OCI-LY3 (cell line): ENCODE measurements around the gene FAM13C.

Experiments used
- H2AFZ ChIP-seq: fragments of 200-600, 300-600 bp; shearing (Covaris generic); 2 replicates; pipeline ENCODE4 v1.6.0; 2014; ENCODE audit warnings: antibody characterized with exemption, low read depth, low read length
- H3K27ac ChIP-seq: fragments of 200-600, 300-600 bp; sonication (generic); 2 replicates; pipeline ENCODE4 v1.5.1; 2014; ENCODE audit warnings: mild to moderate bottlenecking, low read length, moderate library complexity, mixed read lengths
- H3K27me3 ChIP-seq: fragments of 200-600, 300-600 bp; sonication (generic); 2 replicates; pipeline ENCODE4 v1.6.1; 2014; ENCODE audit warnings: low read depth, low read length, mixed read lengths
- H3K36me3 ChIP-seq: fragments of 200-600, 300-600 bp; sonication (generic); replicated peaks from 2 replicates; pipeline ENCODE3; 2014; ENCODE audit warnings: low read depth, low read length, mixed read lengths
- H3K4me1 ChIP-seq: fragments of 300-600, 200-600 bp; sonication (generic); 2 replicates; pipeline ENCODE4 v1.6.1; 2014; ENCODE audit warnings: low read length, mixed read lengths
- H3K4me2 ChIP-seq: fragments of 200-600, 300-600 bp; sonication (generic); 2 replicates; pipeline ENCODE4 v1.6.1; 2014; ENCODE audit warnings: low read length, mixed read lengths
- H3K4me3 ChIP-seq: fragments of 300-600, 200-600 bp; sonication (generic); 2 replicates; pipeline ENCODE4 v1.5.1; 2014; ENCODE audit warnings: antibody characterized with exemption, mild to moderate bottlenecking, low read length, moderate library complexity
- H3K79me2 ChIP-seq: fragments of 300-600, 200-600 bp; shearing (Covaris generic); 2 replicates; pipeline ENCODE4 v1.6.1; 2014; ENCODE audit warnings: mild to moderate bottlenecking, low read length, mixed read lengths
- H3K9ac ChIP-seq: fragments of 300-600, 200-600 bp; shearing (Covaris generic); 2 replicates; pipeline ENCODE4 v1.6.0; 2014; ENCODE audit warnings: mild to moderate bottlenecking, low read length, moderate library complexity
- H3K9me3 ChIP-seq: fragments of 200-600, 300-600 bp; shearing (Covaris generic); 2 replicates; pipeline ENCODE4 v1.6.1; 2014; ENCODE audit warnings: low read length, mixed read lengths; ENCODE audit not compliant: insufficient read depth
- H4K20me1 ChIP-seq: fragments of 200-600, 300-600 bp; sonication (generic); 2 replicates; pipeline ENCODE4 v1.6.1; 2016; ENCODE audit warnings: low read length, mixed read lengths; ENCODE audit not compliant: insufficient read depth
- EZH2phosphoT487 ChIP-seq: fragments of 200-600 bp; shearing (Covaris generic); IDR thresholded peaks from 2 replicates; pipeline ENCODE4 v1.6.1; 2018; ENCODE audit warnings: antibody characterized with exemption, mixed run types, low read depth
- TF ChIP-seq, protein P1 (sequence below): fragments of 200-600, 300-600 bp; sonication (generic); IDR thresholded peaks from 2 replicates; pipeline ENCODE4 v1.5.1; 2014; ENCODE audit warnings: antibody characterized with exemption, low read length, low read depth

The FAM13C gene

GRCh38 chr10:59237775-59238174 is 124.6 kb downstream of the FAM13C start:
- H2AFZ ChIP-seq = no peak overlapping the region
- H3K4me3 ChIP-seq = no peak overlapping the region
- no peaks in the 10 kb centered on the region for H3K36me3 ChIP-seq
- H3K9ac ChIP-seq = no peak overlapping the region
- H3K4me2 ChIP-seq = no peak overlapping the region
- no peak for TF ChIP-seq EZH2phosphoT487
- TF ChIP-seq, protein P1, sequence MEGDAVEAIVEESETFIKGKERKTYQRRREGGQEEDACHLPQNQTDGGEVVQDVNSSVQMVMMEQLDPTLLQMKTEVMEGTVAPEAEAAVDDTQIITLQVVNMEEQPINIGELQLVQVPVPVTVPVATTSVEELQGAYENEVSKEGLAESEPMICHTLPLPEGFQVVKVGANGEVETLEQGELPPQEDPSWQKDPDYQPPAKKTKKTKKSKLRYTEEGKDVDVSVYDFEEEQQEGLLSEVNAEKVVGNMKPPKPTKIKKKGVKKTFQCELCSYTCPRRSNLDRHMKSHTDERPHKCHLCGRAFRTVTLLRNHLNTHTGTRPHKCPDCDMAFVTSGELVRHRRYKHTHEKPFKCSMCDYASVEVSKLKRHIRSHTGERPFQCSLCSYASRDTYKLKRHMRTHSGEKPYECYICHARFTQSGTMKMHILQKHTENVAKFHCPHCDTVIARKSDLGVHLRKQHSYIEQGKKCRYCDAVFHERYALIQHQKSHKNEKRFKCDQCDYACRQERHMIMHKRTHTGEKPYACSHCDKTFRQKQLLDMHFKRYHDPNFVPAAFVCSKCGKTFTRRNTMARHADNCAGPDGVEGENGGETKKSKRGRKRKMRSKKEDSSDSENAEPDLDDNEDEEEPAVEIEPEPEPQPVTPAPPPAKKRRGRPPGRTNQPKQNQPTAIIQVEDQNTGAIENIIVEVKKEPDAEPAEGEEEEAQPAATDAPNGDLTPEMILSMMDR = no peak
- no peaks in the 10 kb centered on the region for H3K9me3 ChIP-seq
- no peaks in the 10 kb centered on the region for H3K79me2 ChIP-seq
- H3K27ac ChIP-seq = no peak overlapping the region
- no peaks in the 10 kb centered on the region for H4K20me1 ChIP-seq
- no peaks in the 10 kb centered on the region for H3K27me3 ChIP-seq
- no peaks in the 10 kb centered on the region for H3K4me1 ChIP-seq

DNA sequence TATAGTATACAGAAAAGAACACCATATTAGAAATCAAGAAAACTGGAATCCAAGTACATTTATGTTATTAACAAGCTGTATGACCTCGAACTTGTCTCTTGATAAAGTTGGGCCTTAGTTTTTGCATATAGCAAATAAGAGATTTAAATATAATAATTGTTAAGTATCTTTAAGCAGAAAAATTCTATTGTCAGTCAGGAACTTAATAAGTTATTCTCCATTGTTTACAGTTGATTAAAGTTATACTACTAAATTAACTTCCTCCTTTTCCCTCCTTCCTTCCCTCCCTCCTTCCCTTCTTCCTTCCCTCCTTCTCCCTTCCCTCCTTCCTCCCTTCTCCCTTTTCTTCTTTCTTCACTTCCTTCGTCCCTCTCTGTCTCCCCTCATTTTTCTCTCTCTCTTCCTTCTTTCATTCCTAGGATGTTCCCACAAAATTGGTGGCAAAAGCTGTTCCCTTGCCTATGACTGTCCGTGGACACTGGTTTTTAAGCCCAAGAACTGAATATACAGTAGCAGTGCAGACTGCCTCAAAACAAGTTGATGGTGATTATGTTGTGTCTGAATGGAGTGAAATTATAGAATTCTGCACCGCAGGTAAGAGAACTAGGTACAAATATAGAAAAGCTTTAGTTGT is 126.2 kb downstream of the FAM13C start:
- no peaks in the 10 kb centered on the region for H3K79me2 ChIP-seq
- TF ChIP-seq, protein P1 = no peak
- no peak for TF ChIP-seq EZH2phosphoT487
- H3K4me1 ChIP-seq = no peaks in the 10 kb centered on the region
- H3K9ac ChIP-seq = no peak overlapping the region
- H3K9me3 ChIP-seq = no peaks in the 10 kb centered on the region
- no peaks in the 10 kb centered on the region for H3K36me3 ChIP-seq
- H3K27me3 ChIP-seq = no peaks in the 10 kb centered on the region
- H2AFZ ChIP-seq = no peak overlapping the region
- H3K4me2 ChIP-seq = no peak overlapping the region
- H3K4me3 ChIP-seq = no peak overlapping the region
- H4K20me1 ChIP-seq = no peaks in the 10 kb centered on the region
- H3K27ac ChIP-seq = no peak overlapping the region

GRCh38 chr10:59234816-59235429 is 127.4 kb downstream of the FAM13C start:
- H2AFZ ChIP-seq = no peak overlapping the region
- H3K4me3 ChIP-seq = no peak overlapping the region

DNA sequence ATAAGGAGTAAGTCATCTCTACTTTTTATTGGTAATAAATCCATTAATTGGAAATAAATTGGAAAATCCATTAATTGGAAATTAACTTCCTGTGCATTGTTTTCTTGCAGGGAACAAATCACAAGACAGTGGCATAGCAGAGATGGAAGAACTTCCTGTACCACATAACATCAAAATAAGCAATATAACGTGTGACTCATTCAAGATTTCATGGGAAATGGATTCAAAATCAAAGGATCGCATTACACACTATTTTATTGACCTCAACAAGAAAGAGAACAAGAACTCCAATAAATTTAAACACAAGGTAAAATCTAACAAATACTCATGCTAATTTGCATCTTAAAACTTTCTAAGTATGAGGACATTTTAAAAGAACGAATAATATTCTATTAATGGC is 128.2 kb downstream of the FAM13C start:
- H2AFZ ChIP-seq = no peak overlapping the region
- no peaks in the 10 kb centered on the region for H3K27me3 ChIP-seq
- no peak overlapping the region for H3K4me3 ChIP-seq
- no peaks in the 10 kb centered on the region for H3K4me1 ChIP-seq
- no peaks in the 10 kb centered on the region for H3K9me3 ChIP-seq
- no peaks in the 10 kb centered on the region for H4K20me1 ChIP-seq
- TF ChIP-seq, protein P1 = no peak
- TF ChIP-seq EZH2phosphoT487 = no peak
- no peaks in the 10 kb centered on the region for H3K79me2 ChIP-seq
- no peaks in the 10 kb centered on the region for H3K36me3 ChIP-seq
- no peak overlapping the region for H3K27ac ChIP-seq
- H3K9ac ChIP-seq = no peak overlapping the region
- no peak overlapping the region for H3K4me2 ChIP-seq

More at GRCh38 chr10:59234816-59235429, 127.4 kb downstream of the FAM13C start:
- Histone ChIP-seq H3K4me2 (no peak overlapping the region), H3K27ac (no peak overlapping the region), H3K9ac (no peak overlapping the region), H3K79me2 (no peaks in the 10 kb centered on the region), H3K27me3 (no peaks in the 10 kb centered on the region), H3K4me1 (no peaks in the 10 kb centered on the region), H3K9me3 (no peaks in the 10 kb centered on the region), H4K20me1 (no peaks in the 10 kb centered on the region), H3K36me3 (no peaks in the 10 kb centered on the region)
- TF ChIP-seq, protein P1 = peak; percentile 60
- no peak for TF ChIP-seq EZH2phosphoT487
